ENCODE measurements around the gene CHADL. TPM values are rescaled to one million over a fixed set of nuclear protein-coding genes. Genes with fewer than 3 reads are reported as not detected.

The CHADL gene
- total RNA-seq, 4 donors from 2014 or later = 4.6 to 7.5 (median 6.2) TPM

- intact Hi-C loops (cut with DNase I) = loop anchor here (10.0 kb wide), 1 partner anchor 235 kb away; no protein-coding TSS in a partner anchor
- Histone ChIP-seq H3K27me3 (no peaks in the 10 kb centered on the region), H3K36me3 (peaks cover 9 to 33% of the 10 kb centered on the region in 2 donors), H3K27ac (no peak overlapping the region), H3K4me1 (peaks cover 5 to 6% of the 10 kb centered on the region in 2 donors), H3K9me3 (no peaks in the 10 kb centered on the region), H3K4me3 (replicated peaks in 1 of 3) (no peak overlapping the region)
- TF ChIP-seq POLR2A (IDR thresholded peaks at IDR 0.05) = no peak
- TF ChIP-seq, protein P1, sequence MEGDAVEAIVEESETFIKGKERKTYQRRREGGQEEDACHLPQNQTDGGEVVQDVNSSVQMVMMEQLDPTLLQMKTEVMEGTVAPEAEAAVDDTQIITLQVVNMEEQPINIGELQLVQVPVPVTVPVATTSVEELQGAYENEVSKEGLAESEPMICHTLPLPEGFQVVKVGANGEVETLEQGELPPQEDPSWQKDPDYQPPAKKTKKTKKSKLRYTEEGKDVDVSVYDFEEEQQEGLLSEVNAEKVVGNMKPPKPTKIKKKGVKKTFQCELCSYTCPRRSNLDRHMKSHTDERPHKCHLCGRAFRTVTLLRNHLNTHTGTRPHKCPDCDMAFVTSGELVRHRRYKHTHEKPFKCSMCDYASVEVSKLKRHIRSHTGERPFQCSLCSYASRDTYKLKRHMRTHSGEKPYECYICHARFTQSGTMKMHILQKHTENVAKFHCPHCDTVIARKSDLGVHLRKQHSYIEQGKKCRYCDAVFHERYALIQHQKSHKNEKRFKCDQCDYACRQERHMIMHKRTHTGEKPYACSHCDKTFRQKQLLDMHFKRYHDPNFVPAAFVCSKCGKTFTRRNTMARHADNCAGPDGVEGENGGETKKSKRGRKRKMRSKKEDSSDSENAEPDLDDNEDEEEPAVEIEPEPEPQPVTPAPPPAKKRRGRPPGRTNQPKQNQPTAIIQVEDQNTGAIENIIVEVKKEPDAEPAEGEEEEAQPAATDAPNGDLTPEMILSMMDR (IDR thresholded peaks at IDR 0.05) = no peak
- DNase-seq = no peak
- 83 to 92% methylated on average over 3 of the region's 3 CpGs for WGBS, 2 donors
Measured at GRCh38 chr22:41280065-41280464, 39.3 kb upstream of the CHADL start.

- H3K4me1 ChIP-seq = no peaks in the 10 kb centered on the region
- 92 to 98% methylated on average over 4 of the region's 4 CpGs for WGBS, 2 donors
- TF ChIP-seq, protein P1 (IDR thresholded peaks at IDR 0.05) = no peak
- no peak for TF ChIP-seq POLR2A (IDR thresholded peaks at IDR 0.05)
- H3K4me3 ChIP-seq (replicated peaks in 1 of 3) = no peak overlapping the region
- H3K36me3 ChIP-seq = peaks cover 33 to 52% of the 10 kb centered on the region in 2 donors
- no peak overlapping the region for H3K27ac ChIP-seq
- intact Hi-C loops (cut with DNase I) = no loop called here
- no peak for DNase-seq
- no peaks in the 10 kb centered on the region for H3K27me3 ChIP-seq
- no peaks in the 10 kb centered on the region for H3K9me3 ChIP-seq
Measured at GRCh38 chr22:41274856-41275255, 34.1 kb upstream of the CHADL start.

GRCh38 chr22:41273128-41273527 lies 32.4 kb upstream of the CHADL start:
- no peak overlapping the region for H3K27ac ChIP-seq
- no peaks in the 10 kb centered on the region for H3K27me3 ChIP-seq
- peaks cover 45 to 49% of the 10 kb centered on the region in 2 donors for H3K36me3 ChIP-seq
- 97 to 99% methylated on average over 7 of the region's 7 CpGs for WGBS, 2 donors
- H3K4me3 ChIP-seq (replicated peaks in 1 of 3) = no peak overlapping the region
- no peaks in the 10 kb centered on the region for H3K4me1 ChIP-seq
- no peak for DNase-seq
- no peak for TF ChIP-seq POLR2A (IDR thresholded peaks at IDR 0.05)
- TF ChIP-seq, protein P1 (IDR thresholded peaks at IDR 0.05) = no peak
- H3K9me3 ChIP-seq = no peaks in the 10 kb centered on the region
- intact Hi-C loops (cut with DNase I) = no loop called here

DNA sequence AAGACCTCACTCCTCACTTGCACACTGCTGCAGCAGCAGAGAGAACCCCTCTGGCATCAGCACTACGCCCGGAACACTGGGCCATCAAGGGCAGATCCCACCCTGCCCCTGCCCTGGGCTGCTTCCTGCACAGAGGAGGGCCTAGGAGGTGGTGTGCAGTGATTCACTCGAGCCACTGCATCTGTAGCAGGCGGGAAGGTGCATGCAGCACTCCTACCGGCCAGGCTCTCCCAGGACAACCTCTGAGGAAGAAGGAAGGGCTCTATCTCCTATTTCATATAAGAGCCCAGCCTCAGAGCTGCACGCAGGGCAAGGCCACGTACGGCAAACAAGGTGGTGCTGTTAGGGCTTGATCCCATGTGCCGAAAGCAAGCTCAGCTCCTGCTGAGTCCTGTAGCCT lies 31.1 kb upstream of the CHADL start:
- no peak for DNase-seq
- no peaks in the 10 kb centered on the region for H3K4me1 ChIP-seq
- H3K27me3 ChIP-seq = no peaks in the 10 kb centered on the region
- no peak for TF ChIP-seq POLR2A (IDR thresholded peaks at IDR 0.05)
- TF ChIP-seq, protein P1 (IDR thresholded peaks at IDR 0.05) = no peak
- H3K27ac ChIP-seq = no peak overlapping the region
- 90 to 93% methylated on average over 7 to 9 of the region's 9 CpGs for WGBS, 2 donors
- H3K4me3 ChIP-seq (replicated peaks in 1 of 3) = no peak overlapping the region
- peaks cover 50 to 56% of the 10 kb centered on the region in 2 donors for H3K36me3 ChIP-seq
- no peaks in the 10 kb centered on the region for H3K9me3 ChIP-seq
- intact Hi-C loops (cut with DNase I) = no loop called here

- Histone ChIP-seq H3K36me3 (peaks cover 55 to 64% of the 10 kb centered on the region in 2 donors), H3K4me3 (replicated peaks in 1 of 3) (no peak overlapping the region), H3K27ac (no peak overlapping the region), H3K4me1 (no peaks in the 10 kb centered on the region), H3K9me3 (no peaks in the 10 kb centered on the region), H3K27me3 (no peaks in the 10 kb centered on the region)
- WGBS, 2 donors = 96 to 97% methylated on average over 16 of the region's 16 CpGs
- intact Hi-C loops (cut with DNase I) = no loop called here
- TF ChIP-seq, protein P1 (IDR thresholded peaks at IDR 0.05) = no peak
- TF ChIP-seq POLR2A (IDR thresholded peaks at IDR 0.05) = no peak
- DNase-seq = no peak
Measured at GRCh38 chr22:41267958-41268357, 27.2 kb upstream of the CHADL start.

All from thyroid gland (tissue), 4 donors.